ENCODE data around the gene CD22. TPM values are rescaled to one million over a fixed set of nuclear protein-coding genes. Genes with fewer than 3 reads are reported as not detected.

CD22 gene
- total RNA-seq, 1 experiment from 2014 or later = not detected

DNA sequence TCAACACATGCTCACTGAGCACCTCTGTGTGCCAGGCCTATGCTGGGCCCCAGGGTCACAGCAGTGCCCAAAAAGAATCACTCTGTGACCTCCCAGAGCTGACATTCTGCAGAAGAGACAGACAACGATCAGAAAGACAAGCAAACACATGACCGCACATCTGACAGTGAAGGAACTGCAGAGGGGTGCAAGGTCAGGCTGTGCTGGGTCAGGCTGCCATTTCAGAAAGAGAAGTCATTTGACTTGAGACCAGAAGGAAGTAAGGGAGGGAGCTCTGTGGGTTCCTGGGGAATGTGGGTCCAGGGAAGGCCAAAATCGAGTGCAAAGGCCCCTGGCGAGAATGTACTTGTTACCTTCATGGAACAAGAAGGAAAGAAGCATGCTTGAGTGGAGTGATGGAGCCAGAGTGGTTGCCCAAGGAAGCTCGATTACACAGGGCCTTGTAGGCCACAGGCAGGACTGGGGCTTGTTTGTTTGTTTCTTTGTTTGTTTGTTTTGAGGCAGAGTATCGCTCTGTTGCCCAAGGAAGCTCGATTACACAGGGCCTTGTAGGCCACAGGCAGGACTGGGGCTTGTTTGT lies 11.4 kb upstream of the CD22 start:
- no peak overlapping the region for H3K9ac ChIP-seq (ENCODE audit: extremely low read depth, insufficient read length, low read length)
- H4K8ac ChIP-seq (replicated peaks; ENCODE audit: insufficient read length, low read depth, low read length) = no peak overlapping the region
- H3K14ac ChIP-seq (ENCODE audit: insufficient read depth, low read length) = no peak overlapping the region
- H3K4ac ChIP-seq (ENCODE audit: low read depth, low read length) = no peak overlapping the region
- no peak overlapping the region for H2BK12ac ChIP-seq (ENCODE audit: insufficient read length, low read depth, low read length)
- H3K18ac ChIP-seq (ENCODE audit: insufficient read length, low read depth, low read length) = no peak overlapping the region
- Mint-ChIP-seq H3K4me3 (no peak overlapping the region), H3K9me3 (peaks cover 4 to 11% of the 10 kb centered on the region in 2 experiments; a peak in 3 of 5 replicates), H3K27me3 (ENCODE audit: low read depth) (peaks cover 3% of the 10 kb centered on the region), H3K27ac (no peak overlapping the region), H3K36me3 (ENCODE audit: insufficient read depth in 1 of 3, low read depth in 3 of 3) (peaks cover 2 to 4% (median 4%) of the 10 kb centered on the region in 3 experiments; a peak in 1 of 7 replicates), H3K4me1 (no peaks in the 10 kb centered on the region)
- H3K4me1 ChIP-seq (ENCODE audit: insufficient read depth, low read length) = no peaks in the 10 kb centered on the region
- H4K20me1 ChIP-seq (ENCODE audit: control insufficient read depth, insufficient read depth, insufficient read length) = no peaks in the 10 kb centered on the region
- no peak overlapping the region for H2BK15ac ChIP-seq (ENCODE audit: low read depth, low read length)
- no peak overlapping the region for H4K91ac ChIP-seq (ENCODE audit: insufficient read length, low read depth, low read length)
- no peak overlapping the region for H3K4me2 ChIP-seq (ENCODE audit: insufficient read depth, insufficient read length, low read length)
- no peak overlapping the region for H3K27ac ChIP-seq (ENCODE audit: insufficient read length, low read depth, low read length)
- H3K23me2 ChIP-seq (ENCODE audit: insufficient read length, low read depth, low read length, poor library complexity, severe bottlenecking) = no peaks in the 10 kb centered on the region
- no peak for DNase-seq
- no peaks in the 10 kb centered on the region for H3K79me2 ChIP-seq (ENCODE audit: insufficient read depth, low read length)
- H3K27me3 ChIP-seq (ENCODE audit: insufficient read depth, low read length) = no peaks in the 10 kb centered on the region
- H2BK5ac ChIP-seq (ENCODE audit: insufficient read length, low read length) = no peak overlapping the region
- no peaks in the 10 kb centered on the region for H3K9me3 ChIP-seq (ENCODE audit: control insufficient read depth, low read depth, low read length)
- H2AFZ ChIP-seq (ENCODE audit: low read length) = no peak overlapping the region
- no peak overlapping the region for H2AK5ac ChIP-seq (ENCODE audit: insufficient read length, low read length)
- H2BK120ac ChIP-seq (ENCODE audit: low read depth, low read length, poor library complexity, severe bottlenecking) = no peak overlapping the region
- H2BK20ac ChIP-seq (ENCODE audit: low read depth, low read length, poor library complexity, severe bottlenecking) = no peak overlapping the region
- no CpG with 5 or more reads among the region's 7 CpGs for WGBS (ENCODE audit: extremely low coverage, insufficient read length, low lambda C conversion rate)
- no peak overlapping the region for H3K23ac ChIP-seq (ENCODE audit: insufficient read length, low read depth, low read length)
- no peak overlapping the region for H3K56ac ChIP-seq (ENCODE audit: insufficient read length, low read depth, low read length)
- no peak overlapping the region for H4K5ac ChIP-seq (ENCODE audit: insufficient read length, low read depth, low read length)
- TF ChIP-seq, protein P1, sequence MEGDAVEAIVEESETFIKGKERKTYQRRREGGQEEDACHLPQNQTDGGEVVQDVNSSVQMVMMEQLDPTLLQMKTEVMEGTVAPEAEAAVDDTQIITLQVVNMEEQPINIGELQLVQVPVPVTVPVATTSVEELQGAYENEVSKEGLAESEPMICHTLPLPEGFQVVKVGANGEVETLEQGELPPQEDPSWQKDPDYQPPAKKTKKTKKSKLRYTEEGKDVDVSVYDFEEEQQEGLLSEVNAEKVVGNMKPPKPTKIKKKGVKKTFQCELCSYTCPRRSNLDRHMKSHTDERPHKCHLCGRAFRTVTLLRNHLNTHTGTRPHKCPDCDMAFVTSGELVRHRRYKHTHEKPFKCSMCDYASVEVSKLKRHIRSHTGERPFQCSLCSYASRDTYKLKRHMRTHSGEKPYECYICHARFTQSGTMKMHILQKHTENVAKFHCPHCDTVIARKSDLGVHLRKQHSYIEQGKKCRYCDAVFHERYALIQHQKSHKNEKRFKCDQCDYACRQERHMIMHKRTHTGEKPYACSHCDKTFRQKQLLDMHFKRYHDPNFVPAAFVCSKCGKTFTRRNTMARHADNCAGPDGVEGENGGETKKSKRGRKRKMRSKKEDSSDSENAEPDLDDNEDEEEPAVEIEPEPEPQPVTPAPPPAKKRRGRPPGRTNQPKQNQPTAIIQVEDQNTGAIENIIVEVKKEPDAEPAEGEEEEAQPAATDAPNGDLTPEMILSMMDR (conservative IDR thresholded peaks at IDR 0.05) = no peak
- H3T11ph ChIP-seq (ENCODE audit: low read length) = no peak overlapping the region
- no peaks in the 10 kb centered on the region for H3K79me1 ChIP-seq (ENCODE audit: insufficient read depth, low read depth, low read length, poor library complexity, severe bottlenecking)

All from H9 (cell line).